HG03159 (cell line): ENCODE measurements around the gene MAG.

Source experiments
- ATAC-seq: cut with Tn5 transposase; IDR thresholded peaks from one replicate; pipeline ENCODE4 v1.9.1; 2021; ENCODE audit warnings: mild to moderate bottlenecking, moderate library complexity; ENCODE audit not compliant: unreplicated experiment

The MAG gene

DNA sequence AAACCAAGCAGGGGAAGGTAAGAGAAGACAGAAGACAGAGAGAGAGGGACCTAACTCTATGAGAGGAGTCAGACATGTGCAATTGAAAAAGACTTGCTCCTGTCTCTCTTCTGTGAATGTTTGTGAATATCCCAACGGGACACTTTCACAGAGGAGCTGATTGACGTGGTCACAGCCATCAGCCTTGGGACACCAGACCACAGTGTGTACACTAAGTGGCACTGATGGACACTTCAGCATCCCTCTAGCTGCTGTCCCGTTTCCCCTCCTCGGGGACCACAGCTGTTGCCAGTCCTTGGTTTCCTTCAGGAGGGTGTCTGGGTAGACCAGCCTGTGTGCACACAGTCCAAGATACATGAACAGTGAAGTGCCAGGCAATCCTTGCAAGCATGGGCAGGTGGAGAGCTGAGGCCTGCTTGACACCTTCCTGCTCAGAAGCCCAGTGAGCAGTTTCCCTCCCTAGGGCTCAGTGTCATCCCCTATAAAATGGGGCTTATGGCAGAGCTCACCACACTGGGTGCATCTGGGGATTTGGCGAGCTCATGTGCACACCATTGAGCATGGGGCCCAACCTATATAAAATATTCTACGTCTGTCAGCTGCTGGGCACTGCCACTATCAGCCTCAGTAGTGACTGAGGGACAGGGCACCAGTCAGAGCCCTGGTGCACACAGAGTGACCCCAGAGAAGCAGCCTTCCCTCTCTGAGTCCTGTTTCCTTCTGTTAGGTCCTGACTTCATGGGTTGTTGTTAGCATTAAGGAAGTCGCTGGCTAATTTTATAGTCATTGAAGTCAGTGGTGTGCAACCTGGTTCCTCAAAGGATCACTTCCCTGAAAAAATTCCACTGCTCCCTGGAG lies 27.5 kb upstream of the MAG start:
- no peak for ATAC-seq

DNA sequence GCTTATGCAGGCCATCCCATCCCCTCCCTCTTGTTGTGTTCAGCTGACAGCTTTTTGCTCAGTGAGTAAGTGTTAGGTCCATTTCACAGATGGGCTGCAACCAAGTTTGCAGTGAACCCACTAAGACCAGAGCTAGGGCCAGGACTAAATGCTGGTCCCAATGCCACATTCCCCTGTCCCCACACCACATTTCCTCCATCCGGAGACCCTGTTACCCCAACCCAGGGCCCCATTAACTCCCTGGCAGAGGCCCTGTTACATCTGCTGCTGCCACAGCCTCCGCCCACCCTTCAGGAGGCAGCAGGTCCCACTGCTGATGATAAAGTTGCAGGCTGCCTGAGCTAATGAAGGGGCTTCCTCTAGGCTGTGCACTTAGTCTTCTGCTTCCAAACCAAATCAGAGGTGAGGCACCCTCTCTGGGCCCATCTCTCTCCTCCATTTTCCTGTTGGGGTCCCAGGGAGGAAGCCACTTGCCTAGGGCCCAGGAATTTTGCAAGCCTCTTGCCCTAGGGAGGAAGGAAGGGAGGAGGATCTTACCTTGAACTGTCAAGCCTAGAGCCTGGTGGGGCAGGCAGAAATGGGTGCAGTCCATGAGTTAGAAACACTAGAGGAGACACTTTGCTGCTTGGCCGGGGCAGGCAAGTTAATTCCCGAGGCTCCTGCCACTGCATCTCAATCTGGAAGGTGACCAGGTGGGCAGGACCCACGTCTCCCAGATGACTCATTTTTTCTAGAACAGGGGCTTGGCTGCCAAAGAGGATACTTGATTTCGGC lies 26.6 kb upstream of the MAG start:
- no peak for ATAC-seq

DNA sequence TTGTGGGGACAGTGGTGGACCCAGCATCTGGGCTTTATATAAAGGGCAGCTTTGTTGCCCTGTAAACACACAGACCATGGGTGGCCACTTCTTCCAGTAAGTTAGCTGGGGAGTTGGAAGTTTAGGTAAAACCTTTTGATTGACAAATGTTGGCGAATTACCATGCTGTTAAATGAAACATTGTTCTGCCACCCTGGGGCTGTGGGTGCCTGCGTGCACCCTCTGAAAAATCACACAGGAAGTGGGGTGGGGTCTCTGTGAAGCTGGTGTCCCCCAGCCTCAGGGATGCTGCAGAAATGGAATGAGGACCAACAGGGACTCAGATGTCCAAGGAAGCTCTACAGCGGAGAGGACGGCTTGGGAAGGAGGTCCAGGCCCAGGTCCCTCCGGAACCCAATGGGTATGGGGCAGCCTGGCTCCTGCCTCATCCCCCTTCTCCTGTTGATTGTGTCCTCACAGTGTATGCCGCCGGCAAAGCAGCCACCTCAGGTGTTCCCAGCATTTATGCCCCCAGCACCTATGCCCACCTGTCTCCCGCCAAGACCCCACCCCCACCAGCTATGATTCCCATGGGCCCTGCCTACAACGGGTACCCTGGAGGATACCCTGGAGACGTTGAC lies 26.0 kb upstream of the MAG start:
- ATAC-seq: no peak

DNA sequence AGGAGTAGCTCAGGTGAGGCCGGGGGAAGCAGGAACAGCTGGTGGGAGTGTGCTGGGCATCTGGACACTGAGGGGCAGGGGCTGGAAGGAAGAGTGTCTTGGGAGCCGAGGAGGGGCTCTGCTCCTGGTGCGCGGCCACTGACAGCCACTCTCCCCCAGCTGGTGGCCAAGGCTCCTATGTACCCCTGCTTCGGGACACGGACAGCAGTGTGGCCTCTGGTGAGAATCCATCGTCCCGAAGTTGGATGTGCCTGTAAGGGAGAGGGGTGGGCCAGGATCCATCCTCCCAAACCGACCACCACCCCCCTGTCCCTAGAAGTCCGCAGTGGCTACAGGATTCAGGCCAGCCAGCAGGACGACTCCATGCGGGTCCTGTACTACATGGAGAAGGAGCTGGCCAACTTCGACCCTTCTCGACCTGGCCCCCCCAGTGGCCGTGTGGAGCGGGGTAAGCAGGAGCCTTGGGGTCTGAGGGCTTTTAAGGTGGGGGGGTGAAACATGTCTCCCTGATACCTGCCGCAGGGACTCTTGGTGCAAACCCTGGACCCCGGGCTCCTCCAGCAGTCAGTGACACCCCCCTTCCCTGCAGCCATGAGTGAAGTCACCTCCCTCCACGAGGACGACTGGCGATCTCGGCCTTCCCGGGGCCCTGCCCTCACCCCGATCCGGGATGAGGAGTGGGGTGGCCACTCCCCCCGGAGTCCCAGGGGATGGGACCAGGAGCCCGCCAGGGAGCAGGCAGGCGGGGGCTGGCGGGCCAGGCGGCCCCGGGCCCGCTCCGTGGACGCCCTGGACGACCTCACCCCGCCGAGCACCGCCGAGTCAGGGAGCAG lies 25.2 kb upstream of the MAG start:
- no peak for ATAC-seq

DNA sequence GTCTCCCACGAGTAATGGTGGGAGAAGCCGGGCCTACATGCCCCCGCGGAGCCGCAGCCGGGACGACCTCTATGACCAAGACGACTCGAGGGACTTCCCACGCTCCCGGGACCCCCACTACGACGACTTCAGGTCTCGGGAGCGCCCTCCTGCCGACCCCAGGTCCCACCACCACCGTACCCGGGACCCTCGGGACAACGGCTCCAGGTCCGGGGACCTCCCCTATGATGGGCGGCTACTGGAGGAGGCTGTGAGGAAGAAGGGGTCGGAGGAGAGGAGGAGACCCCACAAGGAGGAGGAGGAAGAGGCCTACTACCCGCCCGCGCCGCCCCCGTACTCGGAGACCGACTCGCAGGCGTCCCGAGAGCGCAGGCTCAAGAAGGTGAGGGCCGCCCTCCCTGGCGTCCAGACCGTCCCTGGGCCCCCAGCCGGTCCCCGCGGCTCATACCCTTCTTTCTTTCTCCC lies 24.6 kb upstream of the MAG start:
- ATAC-seq: no peak

DNA sequence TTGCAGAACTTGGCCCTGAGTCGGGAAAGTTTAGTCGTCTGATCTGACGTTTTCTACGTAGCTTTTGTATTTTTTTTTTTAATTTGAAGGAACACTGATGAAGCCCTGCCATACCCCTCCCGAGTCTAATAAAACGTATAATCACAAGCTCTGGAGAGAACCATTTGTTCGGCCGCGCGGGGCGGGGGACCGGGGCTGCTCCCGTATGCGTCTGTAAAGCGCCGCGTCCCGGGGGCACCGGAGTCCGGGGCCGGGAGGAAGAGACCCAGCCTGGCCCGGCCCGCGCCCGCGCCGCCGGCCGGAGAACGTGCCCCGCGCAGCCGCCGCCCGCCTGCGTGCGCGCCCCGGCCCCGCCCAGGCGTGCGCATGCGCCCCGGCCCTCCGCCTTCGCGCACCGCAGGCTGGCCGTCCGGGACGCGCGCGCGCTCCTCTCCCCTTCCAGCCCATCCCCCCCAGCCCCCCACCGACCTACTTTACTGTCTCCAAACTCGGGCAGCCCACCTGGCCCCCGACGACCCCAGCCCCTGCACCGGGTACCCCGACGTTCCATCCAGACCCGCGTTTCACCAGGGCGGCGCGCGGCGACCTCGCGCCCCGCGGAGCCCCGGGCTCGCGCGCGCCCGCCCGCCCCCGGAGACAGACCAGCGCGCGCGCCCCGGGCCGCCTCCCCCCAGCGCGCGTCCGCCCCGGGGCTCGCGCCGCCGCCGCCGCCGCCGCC lies 24.0 kb upstream of the MAG start:
- peak; percentile 47 for ATAC-seq

DNA sequence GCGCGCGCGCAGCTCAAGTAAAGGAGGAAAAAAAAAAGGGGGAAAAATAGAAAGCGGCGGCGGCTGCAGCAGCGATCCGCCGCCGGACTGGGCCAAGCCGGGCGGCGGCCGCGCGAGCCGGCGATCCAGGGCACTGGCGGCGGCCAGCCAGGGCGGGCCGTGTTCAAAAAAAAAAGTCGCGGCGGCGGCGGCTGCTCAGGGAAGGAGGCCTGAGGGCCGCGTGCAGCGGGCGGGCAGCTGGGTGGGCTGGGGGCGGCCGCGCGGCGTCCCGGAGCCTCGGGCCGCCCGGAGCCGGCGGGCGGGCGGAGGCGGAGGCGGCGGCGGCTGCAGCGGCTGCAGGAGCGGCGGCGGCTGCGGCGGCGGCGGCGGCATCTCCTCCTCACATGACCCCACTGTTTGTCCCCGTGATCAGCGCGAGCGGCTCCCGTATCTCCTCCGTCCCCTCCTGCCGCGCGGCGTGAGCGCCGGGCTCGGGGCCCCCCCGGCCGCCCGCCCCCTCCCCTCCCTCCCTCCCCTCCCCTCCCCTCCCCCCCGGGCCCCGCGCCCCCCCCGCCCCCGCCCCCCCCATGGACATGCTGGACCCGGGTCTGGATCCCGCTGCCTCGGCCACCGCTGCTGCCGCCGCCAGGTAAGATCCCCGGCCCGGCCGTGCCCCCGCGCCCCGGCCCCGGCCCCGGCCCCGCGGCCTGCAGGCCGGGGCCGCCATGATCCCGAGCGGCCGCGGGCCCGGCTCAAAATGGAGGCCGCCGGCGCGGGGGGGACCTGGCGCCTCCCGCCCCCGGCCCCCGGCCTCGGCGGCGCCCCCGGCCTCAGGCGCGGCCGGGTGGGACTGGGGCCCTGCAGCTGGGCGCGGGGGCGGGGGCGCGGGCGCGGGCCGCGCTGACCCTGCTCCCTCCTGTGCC lies 23.2 kb upstream of the MAG start, which contains the start of gene USF2:
Gene USF2, plus strand, starts transcription at position 427 of the 902 bp plus-strand sequence. Its CDS starts 140 bp downstream, at position 567.
- peak; percentile 29 for ATAC-seq

DNA sequence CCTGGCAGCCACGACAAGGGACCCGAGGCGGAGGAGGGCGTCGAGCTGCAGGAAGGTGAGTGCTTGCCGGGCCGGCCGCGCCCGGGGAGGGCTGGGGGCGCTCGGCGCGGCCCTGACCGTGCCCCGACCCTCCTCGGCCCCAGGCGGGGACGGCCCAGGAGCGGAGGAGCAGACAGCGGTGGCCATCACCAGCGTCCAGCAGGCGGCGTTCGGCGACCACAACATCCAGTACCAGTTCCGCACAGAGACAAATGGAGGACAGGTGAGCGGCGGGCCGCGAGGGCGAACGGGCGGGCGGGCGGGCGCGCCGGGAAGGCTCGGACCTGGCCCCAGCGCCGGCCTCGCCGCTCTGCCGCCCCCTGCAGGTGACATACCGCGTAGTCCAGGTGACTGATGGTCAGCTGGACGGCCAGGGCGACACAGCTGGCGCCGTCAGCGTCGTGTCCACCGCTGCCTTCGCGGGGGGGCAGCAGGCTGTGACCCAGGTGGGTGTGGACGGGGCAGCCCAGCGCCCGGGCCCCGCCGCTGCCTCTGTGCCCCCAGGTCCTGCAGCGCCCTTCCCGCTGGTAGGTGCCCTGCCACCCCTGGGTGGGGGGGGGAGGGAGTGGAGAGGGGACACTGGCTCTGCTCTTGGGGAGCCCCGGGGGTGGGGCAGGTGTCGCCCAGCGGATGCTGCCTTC lies 22.4 kb upstream of the MAG start:
- ATAC-seq: peak; percentile 44

DNA sequence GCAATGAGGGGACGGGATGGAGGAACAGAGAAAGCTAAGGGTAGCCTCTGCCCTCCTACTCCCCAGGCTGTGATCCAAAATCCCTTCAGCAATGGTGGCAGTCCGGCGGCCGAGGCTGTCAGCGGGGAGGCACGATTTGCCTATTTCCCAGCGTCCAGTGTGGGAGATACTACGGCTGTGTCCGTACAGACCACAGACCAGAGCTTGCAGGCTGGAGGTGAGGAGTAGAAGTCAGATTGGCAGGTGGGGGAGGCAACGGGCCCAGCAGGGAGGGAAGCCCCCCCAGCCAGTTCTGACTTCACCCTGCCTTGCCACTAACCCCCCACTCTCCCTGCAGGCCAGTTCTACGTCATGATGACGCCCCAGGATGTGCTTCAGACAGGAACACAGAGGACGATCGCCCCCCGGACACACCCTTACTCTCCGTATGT lies 21.6 kb upstream of the MAG start:
- no peak for ATAC-seq

DNA sequence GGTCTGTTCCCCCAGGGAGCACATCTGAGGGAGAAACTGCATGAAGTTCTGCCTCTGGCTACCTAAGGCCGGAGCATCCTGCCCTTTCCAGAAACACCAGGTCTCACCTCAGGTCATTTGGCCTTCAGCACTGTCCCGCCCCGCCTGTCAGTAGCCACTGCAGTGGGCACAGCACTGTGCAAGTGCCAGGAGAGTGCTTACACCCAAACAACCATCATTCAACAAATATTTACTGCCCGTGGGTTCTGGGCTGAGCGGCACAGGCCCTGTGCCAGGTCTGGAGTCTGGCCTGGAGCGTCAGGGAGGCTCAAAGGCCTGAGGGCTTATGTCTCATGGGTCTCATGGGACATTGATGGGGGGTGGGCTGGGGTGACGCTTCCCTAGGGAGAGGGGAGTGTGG lies 20.4 kb upstream of the MAG start:
- ATAC-seq: no peak

DNA sequence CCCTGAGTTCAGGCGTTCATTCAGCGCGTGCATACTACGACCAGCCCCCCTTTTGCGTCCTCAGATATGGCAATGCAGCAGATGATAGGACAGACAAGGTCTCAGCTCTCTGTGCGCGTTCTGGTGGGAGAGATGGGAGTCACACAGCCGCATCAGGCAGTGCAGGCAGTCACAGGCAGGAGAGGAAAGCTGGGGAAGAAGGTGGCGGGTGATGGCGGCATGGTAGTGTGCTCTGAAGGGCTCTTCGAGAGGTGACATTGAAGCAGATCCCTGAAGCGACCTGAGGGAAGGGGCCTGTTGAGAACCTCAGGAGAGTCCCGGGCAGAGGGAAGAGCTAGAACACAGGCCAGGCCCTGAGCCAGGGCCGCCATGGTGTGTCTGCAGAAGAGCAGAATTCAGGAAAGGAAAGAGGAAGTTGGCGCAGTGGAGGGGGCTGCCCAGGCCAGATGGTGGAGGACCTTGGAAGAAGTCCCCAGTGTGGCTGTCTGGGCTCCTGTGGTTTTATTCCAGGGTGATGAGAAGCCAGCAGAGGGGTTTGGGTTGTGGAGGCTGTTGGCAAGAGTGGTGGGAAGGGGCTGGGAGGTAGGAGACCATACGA lies 19.7 kb upstream of the MAG start:
- no peak for ATAC-seq

DNA sequence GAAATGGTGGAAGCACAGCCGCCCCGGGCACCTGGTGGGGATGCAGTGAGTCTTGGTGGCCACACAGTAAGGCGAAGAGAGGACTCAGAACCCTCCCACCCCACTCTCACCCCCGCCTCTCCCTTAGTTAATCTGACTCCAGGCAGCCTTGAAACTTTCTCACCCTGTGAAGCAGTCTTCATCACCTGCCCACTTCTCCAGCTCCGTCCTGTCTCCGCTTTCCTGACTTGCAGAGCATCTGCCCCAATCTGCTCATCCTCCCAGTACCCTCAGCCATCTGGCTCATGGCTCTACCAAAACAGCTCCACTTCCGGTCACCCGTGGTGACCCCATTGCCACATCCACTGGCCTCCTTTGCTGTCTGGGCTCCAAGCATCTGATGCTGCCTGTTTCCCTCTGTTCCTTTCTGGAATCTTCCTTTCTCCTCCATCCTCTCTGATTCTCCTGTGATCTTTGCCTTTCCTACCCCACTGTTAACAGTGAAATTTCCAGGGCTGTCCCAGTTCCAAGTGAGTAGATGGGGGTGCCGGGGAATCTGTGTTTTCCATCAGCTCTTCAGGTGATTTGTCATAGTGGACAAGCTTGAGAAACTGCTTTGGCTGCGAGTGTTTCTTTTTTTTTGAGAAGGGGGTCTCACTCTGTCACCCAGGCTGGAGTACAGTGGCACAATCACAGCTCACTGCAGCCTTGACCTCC lies 18.9 kb upstream of the MAG start:
- ATAC-seq: no peak

DNA sequence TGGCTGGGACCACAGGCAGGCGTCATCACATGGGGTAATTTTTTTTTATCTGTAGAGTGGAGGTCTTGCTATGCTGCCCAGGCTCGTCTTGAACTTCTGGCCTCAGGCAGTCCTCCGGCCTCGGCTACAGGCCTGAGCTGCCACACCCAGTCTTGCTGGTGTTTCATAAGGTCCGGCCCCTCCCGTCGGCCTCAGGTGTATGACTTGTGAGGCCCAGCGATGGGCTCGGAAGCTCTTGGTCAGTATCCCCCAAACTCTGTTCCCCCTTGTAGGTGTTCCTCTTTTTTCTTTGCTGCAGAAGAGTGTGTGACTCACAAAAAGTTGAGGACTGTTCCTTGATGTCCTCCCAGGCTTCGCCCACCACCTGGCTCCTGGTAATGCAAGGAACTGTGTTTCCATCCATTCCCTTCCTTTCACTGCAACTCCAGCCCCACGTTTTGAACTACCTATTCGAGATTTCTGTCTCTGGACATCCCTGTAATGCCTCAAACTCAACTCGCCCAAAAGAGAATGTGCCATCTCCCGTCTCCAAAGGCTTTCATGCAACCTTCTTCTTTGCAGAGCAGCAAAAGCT lies 18.2 kb upstream of the MAG start:
- no peak for ATAC-seq

DNA sequence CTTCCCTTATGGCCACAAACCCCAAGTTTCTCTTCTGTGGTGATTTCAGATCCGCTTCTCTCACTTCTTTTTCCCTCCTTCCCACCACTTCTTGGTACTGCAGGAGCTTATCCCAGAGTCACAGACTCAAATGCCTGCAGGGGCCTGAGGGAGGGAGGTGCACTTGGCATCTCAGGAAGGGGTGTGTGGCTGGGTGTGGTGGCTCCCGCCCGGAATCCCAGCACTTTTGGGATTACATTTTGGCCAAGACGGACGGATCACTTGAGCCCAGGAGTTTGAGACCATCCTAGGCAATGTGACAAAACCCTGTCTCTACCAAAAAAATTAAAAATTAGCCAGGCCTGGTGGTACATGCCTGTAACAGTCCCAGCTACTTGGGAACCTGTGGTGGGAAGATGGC lies 17.6 kb upstream of the MAG start:
- ATAC-seq: no peak

DNA sequence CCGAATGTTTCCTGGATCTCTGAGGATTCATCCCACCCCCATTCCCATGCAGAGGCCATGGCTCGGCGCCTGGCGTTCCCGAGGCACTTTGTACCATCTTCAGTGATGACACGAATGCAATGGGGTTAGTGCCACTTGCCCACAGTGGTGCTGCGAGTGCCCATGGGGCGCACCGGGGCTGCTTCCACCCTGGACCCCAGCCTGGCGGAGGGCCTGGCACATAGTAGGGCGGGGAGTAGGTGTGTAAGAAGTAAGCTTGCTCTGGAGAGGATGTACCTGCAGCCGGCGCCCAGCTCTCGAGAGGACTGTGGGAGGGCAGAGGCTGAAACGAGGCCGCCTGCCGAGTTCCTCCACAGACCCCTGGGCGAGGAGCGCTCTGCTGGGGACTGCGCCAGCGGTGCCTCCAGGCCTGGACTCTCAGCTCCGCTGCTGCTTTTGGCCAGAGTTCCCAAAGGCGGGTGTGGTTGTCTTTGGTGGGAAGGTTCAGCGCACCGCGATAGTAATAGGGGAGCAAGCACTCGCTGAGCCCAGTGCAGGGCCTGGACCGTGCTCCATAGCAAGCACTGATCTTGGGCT lies 15.2 kb upstream of the MAG start:
- ATAC-seq: no peak

DNA sequence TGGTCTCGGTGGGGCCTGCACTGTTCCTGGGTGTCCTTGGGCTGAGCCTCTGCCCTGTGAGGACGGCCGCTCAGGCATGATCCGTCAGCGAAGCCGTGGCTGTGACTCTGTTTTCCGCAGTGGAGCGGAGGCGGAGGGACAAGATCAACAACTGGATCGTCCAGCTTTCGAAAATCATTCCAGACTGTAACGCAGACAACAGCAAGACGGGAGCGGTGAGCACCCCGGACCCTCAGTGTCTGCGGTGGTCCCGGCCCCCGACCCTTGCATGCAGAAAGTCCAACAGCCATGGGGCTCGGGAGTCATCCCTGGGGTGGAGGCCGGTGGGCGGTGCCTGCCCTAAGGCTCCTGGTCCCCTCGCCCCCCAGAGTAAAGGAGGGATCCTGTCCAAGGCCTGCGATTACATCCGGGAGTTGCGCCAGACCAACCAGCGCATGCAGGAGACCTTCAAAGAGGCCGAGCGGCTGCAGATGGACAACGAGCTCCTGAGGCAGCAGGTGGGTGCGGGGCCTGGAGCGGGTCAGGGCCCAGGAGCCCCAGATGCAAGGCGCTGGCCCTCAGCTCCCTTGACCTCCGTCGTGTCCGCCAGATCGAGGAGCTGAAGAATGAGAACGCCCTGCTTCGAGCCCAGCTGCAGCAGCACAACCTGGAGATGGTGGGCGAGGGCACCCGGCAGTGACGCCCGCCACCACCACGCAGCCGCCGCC lies 13.2 kb upstream of the MAG start:
- ATAC-seq: no peak
